ENCODE results near the gene MDM2.

GRCh38 chr12:68893741-68894140 is 85.8 kb downstream of the MDM2 start:
- TF ChIP-seq CTCF (conservative IDR thresholded peaks at IDR 0.05) (no peak), ZFX (IDR thresholded peaks at IDR 0.05) (no peak)

Data from C4-2B (cell line).